Coronary artery (tissue), 2 donors: ENCODE measurements around the gene LMNTD2.
"Not testable (repeated sequence)": the region's sequence is repeated elsewhere in the genome, so short reads cannot be mapped to it uniquely, and the experiment has no call there.

ENCODE experiments used
- DNase-seq: peaks from one replicate; pipeline ENCODE4 v3.0.0-alpha.2; 2017; ENCODE audit warnings: low spot score
- H3K27ac ChIP-seq, 2 donors: fragments of 200-600 bp; sonication (generic); one replicate each; pipeline ENCODE4 v1.5.1; 2016 to 2019
- H3K4me3 ChIP-seq: fragments of 200-600 bp; sonication (generic); 2 replicates; pipeline ENCODE4 v1.5.1; 2016; ENCODE audit warnings: mild to moderate bottlenecking, moderate library complexity
- CTCF ChIP-seq: fragments of 200-600 bp; sonication (generic); IDR thresholded peaks from one replicate; pipeline ENCODE4 v1.5.1; 2019; ENCODE audit warnings: antibody characterized with exemption

Gene LMNTD2

DNA sequence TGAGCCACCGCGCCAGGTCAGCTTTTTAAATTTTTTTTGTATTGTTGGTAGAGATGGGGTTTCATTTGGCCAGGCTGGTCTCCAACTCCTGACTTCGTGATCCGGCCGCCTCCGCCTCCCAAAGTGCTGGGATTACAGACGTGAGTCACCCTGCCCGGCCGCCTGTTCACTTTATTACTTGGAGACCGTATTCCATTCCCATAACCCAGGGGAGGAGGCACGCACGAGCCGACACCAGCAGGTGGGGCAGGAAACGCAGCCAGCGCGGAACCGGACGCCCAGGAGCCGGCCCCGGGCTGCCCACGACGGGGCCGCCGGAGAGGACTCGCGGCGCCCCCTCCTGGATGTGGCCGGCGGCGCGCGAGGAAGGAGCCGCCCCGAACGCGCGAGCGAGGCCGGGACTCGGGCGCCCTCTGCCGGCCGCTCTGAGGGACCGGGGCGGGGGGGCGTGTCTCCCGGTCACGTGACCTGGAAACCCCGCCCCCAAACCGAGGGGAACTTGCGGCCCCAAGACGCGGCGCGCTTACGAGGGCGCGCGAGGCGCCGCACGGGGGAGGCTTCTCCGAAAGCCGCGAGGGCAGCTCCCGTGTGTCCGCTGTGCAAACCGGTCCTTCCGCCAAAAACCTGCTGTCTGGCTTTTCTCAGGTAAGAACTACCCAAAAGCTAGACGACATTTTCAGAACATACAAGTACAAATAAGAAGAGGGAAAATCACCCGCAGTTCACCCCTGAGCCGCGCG is 41.9 kb downstream of the LMNTD2 start:
- Histone ChIP-seq H3K27ac (peak overlapping the region; percentile 32 to 78), H3K4me3 (peak overlapping the region; percentile 57)
- peak; percentile 100 for TF ChIP-seq CTCF
- peak; percentile 95 for DNase-seq

- not testable (repeated sequence) for H3K27ac ChIP-seq, DNase-seq, H3K4me3 ChIP-seq
These were observed 43.4 kb downstream of the LMNTD2 start for GRCh38 chr11:516918-517685.

DNA sequence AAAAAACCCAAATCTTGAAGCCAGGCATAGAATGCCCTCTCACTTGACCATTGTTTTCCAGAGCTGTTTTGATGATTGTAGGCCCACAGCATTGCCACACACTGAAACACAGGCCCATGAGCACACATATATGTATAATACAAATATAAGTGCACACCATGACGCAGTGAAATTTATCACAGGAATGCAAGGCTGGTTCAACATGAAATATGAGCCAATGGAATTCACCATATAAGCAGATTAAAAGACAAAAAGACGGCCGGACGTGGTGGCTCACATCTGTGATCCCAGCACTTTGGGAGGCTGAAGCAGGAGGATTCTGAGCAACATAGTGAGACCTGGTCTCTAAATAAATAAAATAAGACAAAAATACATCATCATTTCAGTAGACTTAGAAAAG is 44.1 kb downstream of the LMNTD2 start:
- H3K27ac ChIP-seq = no peak overlapping the region
- no peak overlapping the region for H3K4me3 ChIP-seq
- no peak for TF ChIP-seq CTCF
- DNase-seq = no peak

DNA sequence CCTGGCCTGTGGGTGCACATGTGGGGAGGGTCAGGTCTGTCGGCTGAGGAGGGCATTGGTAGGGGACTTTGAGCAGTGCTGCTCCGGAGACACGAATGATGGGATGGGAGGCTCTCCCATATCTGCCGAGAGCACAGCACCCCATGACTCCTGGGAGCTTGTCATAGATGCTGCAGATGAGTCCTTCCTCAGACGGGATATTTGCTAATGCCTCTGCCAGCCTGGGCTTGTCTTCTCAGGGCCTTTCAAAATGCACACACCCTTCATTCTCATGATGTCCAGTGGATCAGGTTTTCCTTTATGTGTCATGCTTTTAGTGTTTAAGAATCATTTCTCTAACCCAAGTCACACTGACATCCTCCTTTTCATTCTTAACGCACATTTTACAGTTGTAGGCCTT is 45.4 kb downstream of the LMNTD2 start:
- no peak for DNase-seq
- TF ChIP-seq CTCF = no peak
- no peak overlapping the region for H3K27ac ChIP-seq
- no peak overlapping the region for H3K4me3 ChIP-seq

- Histone ChIP-seq H3K27ac (no peak overlapping the region), H3K4me3 (no peak overlapping the region)
- TF ChIP-seq CTCF = no peak
- no peak for DNase-seq
These were observed 45.9 kb downstream of the LMNTD2 start for GRCh38 chr11:514606-515005.

DNA sequence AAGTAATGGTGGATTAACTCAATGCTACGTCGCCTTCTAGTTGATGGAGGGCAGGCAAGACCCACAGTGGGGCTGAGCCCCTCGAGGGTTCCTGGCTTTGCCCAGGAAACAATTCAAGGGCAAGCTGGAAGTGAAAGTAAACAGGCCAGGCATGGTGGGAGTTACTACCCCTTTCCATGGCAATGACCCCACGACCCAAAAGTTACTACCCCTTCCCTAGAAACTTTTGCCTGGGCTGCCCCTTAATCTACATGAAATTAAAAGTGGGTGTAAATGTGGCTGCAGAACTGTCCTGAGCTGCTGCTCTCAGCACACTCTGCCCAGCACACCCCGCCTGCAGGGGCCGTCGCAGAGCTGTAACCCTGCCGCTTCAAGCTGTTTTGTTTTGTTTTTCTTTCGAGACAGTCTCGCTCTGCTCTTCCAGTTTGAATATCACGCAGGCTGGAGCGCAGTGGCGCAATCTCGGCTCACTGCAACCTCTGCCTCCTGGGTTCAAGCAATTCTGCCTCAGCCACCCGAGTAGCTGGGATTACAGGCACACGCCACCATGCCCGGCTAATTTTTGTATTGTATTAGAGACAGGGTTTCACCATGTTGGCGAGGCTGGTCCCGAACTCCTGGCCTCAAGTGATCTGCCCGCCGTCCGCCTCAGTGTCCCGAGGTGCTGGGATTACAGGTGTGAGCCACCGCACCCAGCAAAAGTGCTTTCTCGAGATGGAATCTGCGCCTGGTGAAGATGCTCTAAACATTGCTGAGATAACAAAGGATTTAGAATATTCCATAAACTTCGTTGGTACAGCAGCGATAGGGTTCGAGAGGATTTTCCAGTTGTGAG is 47.6 kb downstream of the LMNTD2 start:
- Histone ChIP-seq H3K4me3 (no peak overlapping the region), H3K27ac (no peak overlapping the region)
- no peak for DNase-seq
- no peak for TF ChIP-seq CTCF

DNA sequence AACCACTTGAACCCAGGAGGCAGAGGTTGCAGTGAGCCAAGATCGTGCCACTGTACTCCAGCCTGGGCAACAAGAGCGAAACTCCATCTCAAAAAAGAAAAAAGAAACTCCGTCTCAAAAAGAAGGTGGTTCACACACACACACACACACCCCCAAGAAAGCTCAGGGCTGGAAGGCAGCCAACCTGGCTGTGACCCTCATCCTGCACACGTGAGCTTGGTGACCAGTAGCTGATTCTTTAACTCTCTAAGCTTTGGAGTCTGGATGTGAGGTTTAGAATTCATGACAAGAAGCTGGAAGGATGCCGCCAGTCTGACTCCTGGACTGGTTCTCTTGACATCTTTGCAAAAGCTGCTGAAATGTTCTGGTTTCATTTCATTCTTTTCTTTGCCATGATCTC is 51.6 kb downstream of the LMNTD2 start:
- DNase-seq = no peak
- no peak for TF ChIP-seq CTCF

More for the DNA sequence above, 51.6 kb downstream of the LMNTD2 start:
- Histone ChIP-seq H3K27ac (no peak overlapping the region), H3K4me3 (no peak overlapping the region)
